NCI-H226 (cell line): ENCODE data around the gene CXCL16.
"Not testable (repeated sequence)": the region's sequence is repeated elsewhere in the genome, so short reads cannot be mapped to it uniquely, and the experiment has no call there.

Experiments
- DNase-seq: peaks from one replicate; pipeline ENCODE4 v3.0.0-alpha.2; 2015

Gene CXCL16

GRCh38 chr17:4689872-4690271 lies 49.9 kb downstream of the CXCL16 start:
- not testable (repeated sequence) for DNase-seq

DNA sequence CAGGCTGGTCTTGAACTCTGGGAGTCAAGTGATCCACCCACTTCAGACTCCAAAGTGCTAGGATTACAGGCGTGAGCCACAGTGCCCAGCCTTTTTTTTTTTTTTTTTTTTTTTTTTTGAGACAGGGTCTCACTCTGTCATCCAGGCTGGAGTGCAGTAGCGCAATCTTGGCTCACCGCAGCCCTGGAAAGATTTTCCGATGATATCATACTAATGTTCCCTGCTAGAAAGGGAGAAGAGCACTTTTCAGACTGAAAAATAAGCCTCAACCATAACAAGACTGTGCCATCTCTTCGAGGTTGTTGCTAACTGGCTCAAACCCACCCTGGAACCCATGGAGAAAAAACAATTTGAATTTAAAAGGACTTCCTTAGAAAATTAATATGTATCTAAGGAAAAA lies 56.0 kb downstream of the CXCL16 start:
- DNase-seq = not testable (repeated sequence)
